Endothelial cell of umbilical vein (primary cell): ENCODE results near the gene RC3H1.

Source experiments
- EZH2 ChIP-seq: IDR thresholded peaks from 2 replicates; pipeline ENCODE4 v1.6.1; 2012; ENCODE audit warnings: borderline replicate concordance, low read depth, mild to moderate bottlenecking, moderate library complexity, low read length, inconsistent platforms; ENCODE audit not compliant: severe bottlenecking
- JUN ChIP-seq: IDR thresholded peaks from 2 replicates; pipeline ENCODE4 v1.6.1; 2011; ENCODE audit warnings: borderline replicate concordance, low read depth; ENCODE audit not compliant: insufficient read length, insufficient read depth
- POLR2A ChIP-seq: IDR thresholded peaks from 2 replicates; pipeline ENCODE4 v1.6.1; 2012; ENCODE audit warnings: low read depth, mild to moderate bottlenecking, control low read depth, low read length
- POLR2AphosphoS5 ChIP-seq: IDR thresholded peaks from 2 replicates; pipeline ENCODE4 v1.6.1; 2012; ENCODE audit warnings: low read depth, mild to moderate bottlenecking, control low read depth, low read length, moderate library complexity; ENCODE audit not compliant: insufficient read depth
- TF ChIP-seq, protein P1 (sequence below), 2 donors: IDR thresholded peaks; 1 replicate in 1 of 2; 2 replicates in 1 of 2; pipeline ENCODE4 v1.5.1; 2011; ENCODE audit warnings: low read length in 2 of 2, mild to moderate bottlenecking in 2 of 2, moderate library complexity in 2 of 2, control low read depth in 1 of 2, inconsistent platforms in 1 of 2, low read depth in 1 of 2; ENCODE audit not compliant: insufficient read depth in 1 of 2; ENCODE audit errors: extremely low read depth in 1 of 2
- TF ChIP-seq, protein P2 (sequence below): IDR thresholded peaks from 2 replicates; pipeline ENCODE4 v1.6.1; 2011; ENCODE audit not compliant: insufficient read depth, insufficient read length

DNA sequence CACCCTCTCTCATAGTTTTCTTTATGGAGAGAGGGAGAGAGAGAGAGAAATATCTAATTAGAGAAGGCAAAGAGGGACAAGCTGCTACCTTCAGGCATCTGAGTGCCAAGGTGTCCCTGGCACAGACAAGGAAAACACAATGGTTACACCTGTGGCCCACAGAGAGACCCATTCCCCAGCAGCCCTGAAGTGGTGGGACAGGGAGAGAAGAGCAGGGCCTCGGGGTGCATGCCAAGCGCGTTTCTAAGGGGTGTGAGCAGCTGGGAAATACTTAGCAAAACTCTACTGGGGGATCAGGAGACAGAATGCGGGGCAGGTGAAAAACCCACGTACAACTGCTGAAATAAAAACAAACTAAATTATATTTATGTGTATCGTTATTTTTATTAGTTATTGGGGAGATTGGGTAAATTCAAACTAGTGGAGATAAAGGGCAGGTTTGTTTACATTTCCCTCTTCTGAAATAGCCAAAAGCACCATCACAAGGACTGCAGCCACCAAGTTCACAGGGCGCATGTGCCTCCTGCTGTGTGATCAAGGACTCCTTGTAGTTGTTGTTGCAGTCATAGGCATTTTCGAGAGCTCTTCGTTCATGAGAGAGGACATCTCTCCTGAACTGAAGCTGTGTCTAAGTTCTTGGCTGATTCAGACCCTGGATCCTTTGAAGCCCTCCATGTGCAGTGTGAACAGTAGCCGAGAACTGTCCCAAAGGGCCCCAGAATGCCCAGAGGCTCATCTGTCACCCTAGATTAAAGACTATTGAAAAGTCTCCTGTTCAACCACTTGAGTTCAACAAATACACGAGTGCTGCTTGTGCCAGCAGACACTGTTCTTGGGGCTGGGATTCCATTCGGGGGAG is 104.3 kb downstream of the RC3H1 start:
- TF ChIP-seq, protein P1, sequence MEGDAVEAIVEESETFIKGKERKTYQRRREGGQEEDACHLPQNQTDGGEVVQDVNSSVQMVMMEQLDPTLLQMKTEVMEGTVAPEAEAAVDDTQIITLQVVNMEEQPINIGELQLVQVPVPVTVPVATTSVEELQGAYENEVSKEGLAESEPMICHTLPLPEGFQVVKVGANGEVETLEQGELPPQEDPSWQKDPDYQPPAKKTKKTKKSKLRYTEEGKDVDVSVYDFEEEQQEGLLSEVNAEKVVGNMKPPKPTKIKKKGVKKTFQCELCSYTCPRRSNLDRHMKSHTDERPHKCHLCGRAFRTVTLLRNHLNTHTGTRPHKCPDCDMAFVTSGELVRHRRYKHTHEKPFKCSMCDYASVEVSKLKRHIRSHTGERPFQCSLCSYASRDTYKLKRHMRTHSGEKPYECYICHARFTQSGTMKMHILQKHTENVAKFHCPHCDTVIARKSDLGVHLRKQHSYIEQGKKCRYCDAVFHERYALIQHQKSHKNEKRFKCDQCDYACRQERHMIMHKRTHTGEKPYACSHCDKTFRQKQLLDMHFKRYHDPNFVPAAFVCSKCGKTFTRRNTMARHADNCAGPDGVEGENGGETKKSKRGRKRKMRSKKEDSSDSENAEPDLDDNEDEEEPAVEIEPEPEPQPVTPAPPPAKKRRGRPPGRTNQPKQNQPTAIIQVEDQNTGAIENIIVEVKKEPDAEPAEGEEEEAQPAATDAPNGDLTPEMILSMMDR (IDR thresholded peaks at IDR 0.05; ENCODE audit: extremely low read depth in 1 of 2, insufficient read depth in 1 of 2, low read depth in 1 of 2, low read length in 2 of 2) = no peak
- no peak for TF ChIP-seq EZH2
- no peak for TF ChIP-seq JUN
- TF ChIP-seq POLR2A = no peak
- no peak for TF ChIP-seq POLR2AphosphoS5
- TF ChIP-seq, protein P2, sequence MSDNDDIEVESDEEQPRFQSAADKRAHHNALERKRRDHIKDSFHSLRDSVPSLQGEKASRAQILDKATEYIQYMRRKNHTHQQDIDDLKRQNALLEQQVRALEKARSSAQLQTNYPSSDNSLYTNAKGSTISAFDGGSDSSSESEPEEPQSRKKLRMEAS = no peak
